GM19099 (cell line): ENCODE measurements around the gene ZNF48.

Source experiments
- POLR2A ChIP-seq: IDR thresholded peaks from 3 replicates; pipeline ENCODE4 v1.6.1; 2011; ENCODE audit warnings: low read depth; ENCODE audit not compliant: insufficient read length; ENCODE audit errors: extremely low read depth

Gene ZNF48

GRCh38 chr16:30369938-30370455, 25.2 kb upstream of the ZNF48 start:
- TF ChIP-seq POLR2A = peak; percentile 68

- TF ChIP-seq POLR2A = no peak
Measured at GRCh38 chr16:30370456-30371247, 24.6 kb upstream of the ZNF48 start, which contains the start of gene TBC1D10B. Gene TBC1D10B (minus strand): TSS chr16:30370494. CDS start chr16:30370183, 311 bp downstream.

- TF ChIP-seq POLR2A = peak; percentile 69
Measured at GRCh38 chr16:30371248-30371816, 23.9 kb upstream of the ZNF48 start.

- no peak for TF ChIP-seq POLR2A
Measured at GRCh38 chr16:30372038-30372712, 23.0 kb upstream of the ZNF48 start.

GRCh38 chr16:30372725-30373124, 22.5 kb upstream of the ZNF48 start:
- no peak for TF ChIP-seq POLR2A

- TF ChIP-seq POLR2A = no peak
Measured at GRCh38 chr16:30374538-30374937, 20.7 kb upstream of the ZNF48 start, which contains the start of gene MYL11. Gene MYL11 (plus strand): TSS chr16:30374802. CDS start chr16:30374858, 56 bp downstream.

- no peak for TF ChIP-seq POLR2A
Measured at GRCh38 chr16:30375864-30376263, 19.4 kb upstream of the ZNF48 start.

GRCh38 chr16:30376461-30376902, 18.7 kb upstream of the ZNF48 start:
- no peak for TF ChIP-seq POLR2A

- no peak for TF ChIP-seq POLR2A
Measured at GRCh38 chr16:30377050-30377811, 18.0 kb upstream of the ZNF48 start.

- TF ChIP-seq POLR2A = peak; percentile 62
Measured at GRCh38 chr16:30377812-30378235, 17.4 kb upstream of the ZNF48 start.

GRCh38 chr16:30378236-30379157, 16.7 kb upstream of the ZNF48 start:
- peak; percentile 66 for TF ChIP-seq POLR2A

GRCh38 chr16:30379158-30379783, 15.9 kb upstream of the ZNF48 start:
- no peak for TF ChIP-seq POLR2A
